Hematopoietic multipotent progenitor cell treated with erythropoietin and hydrocortisone succinate and interleukin-3 and kit ligand, for 4 days (in vitro differentiated cells): ENCODE data around the gene BMP4.

Experiments
- DNase-seq: peaks from one replicate; pipeline ENCODE4 v3.0.0-alpha.2; 2015

BMP4 gene

GRCh38 chr14:53963320-53964227 is 6.9 kb upstream of the BMP4 start:
- peak; percentile 38 for DNase-seq

GRCh38 chr14:53962953-53963319 is 6.3 kb upstream of the BMP4 start:
- DNase-seq: no peak

- DNase-seq: no peak
Observed at GRCh38 chr14:53958628-53959027, 2.0 kb upstream of the BMP4 start.

- no peak for DNase-seq
Observed at GRCh38 chr14:53957739-53958138, 1.1 kb upstream of the BMP4 start.

GRCh38 chr14:53955671-53956426 is 776 bp downstream of the BMP4 start:
- DNase-seq: peak; percentile 25

- no peak for DNase-seq
Observed at GRCh38 chr14:53955229-53955556, 1.4 kb downstream of the BMP4 start.

- DNase-seq: peak; percentile 13
Observed at GRCh38 chr14:53954551-53955228, 1.9 kb downstream of the BMP4 start.

GRCh38 chr14:53953828-53954550 is 2.6 kb downstream of the BMP4 start:
- peak; percentile 58 for DNase-seq

GRCh38 chr14:53953002-53953827 is 3.4 kb downstream of the BMP4 start:
- DNase-seq: peak; percentile 59

GRCh38 chr14:53952533-53952932 is 4.1 kb downstream of the BMP4 start:
- no peak for DNase-seq

GRCh38 chr14:53951627-53952303 is 4.9 kb downstream of the BMP4 start:
- DNase-seq: no peak

- no peak for DNase-seq
Observed at GRCh38 chr14:53951243-53951626, 5.4 kb downstream of the BMP4 start.

- no peak for DNase-seq
Observed at GRCh38 chr14:53950031-53950793, 6.4 kb downstream of the BMP4 start.

- no peak for DNase-seq
Observed at GRCh38 chr14:53949201-53949600, 7.4 kb downstream of the BMP4 start.

GRCh38 chr14:53948205-53948884 is 8.3 kb downstream of the BMP4 start:
- no peak for DNase-seq

- no peak for DNase-seq
Observed at GRCh38 chr14:53947452-53948204, 9.0 kb downstream of the BMP4 start.

- no peak for DNase-seq
Observed at GRCh38 chr14:53947094-53947445, 9.6 kb downstream of the BMP4 start.

GRCh38 chr14:53946404-53947093 is 10.1 kb downstream of the BMP4 start:
- no peak for DNase-seq

- no peak for DNase-seq
Observed at GRCh38 chr14:53946071-53946403, 10.6 kb downstream of the BMP4 start.
